Raji (cell line): ENCODE results near the gene MCUR1.

ENCODE experiments used
- POLR2A ChIP-seq: IDR thresholded peaks from 2 replicates; pipeline ENCODE4 v1.6.1; 2011; ENCODE audit warnings: low read depth, low read length, control low read depth; ENCODE audit not compliant: insufficient read depth

MCUR1 gene

DNA sequence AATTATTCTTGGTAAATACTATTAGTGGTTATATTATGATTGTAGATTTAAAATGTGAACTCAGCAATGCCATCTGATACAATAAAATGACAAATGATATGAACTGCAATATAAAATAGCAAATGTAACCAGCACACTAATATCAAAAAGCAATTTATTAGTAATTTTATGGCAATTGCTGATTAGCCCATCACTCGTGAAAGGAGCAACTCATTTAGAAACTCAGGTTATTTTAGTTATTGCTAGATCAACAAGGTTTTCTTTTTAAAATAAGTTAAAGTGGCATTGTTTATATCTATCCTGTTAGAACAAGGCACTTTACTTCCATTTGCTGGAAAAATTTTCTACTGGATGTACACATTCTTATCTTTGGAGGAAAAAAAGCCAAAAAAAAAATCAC is 18.4 kb upstream of the MCUR1 start:
- no peak for TF ChIP-seq POLR2A

DNA sequence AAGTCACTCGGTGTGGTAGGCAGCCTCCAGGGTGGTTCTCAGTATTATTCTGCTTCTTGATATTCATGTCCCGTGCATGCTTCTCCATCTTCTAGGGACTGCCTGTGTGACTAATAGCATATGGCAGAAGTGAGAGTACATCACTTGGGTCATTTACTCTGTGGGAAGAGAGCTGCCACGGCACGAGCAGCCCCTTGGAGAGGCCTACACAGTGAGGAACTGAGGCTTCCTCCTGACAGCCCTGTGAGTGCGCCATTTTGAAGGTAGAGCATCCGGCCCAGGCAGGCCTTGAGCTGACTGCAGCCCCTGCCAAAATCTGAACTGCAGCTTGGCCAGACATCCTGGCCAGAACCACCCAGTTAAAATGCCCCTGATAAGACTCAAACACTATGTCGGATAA is 17.3 kb upstream of the MCUR1 start:
- TF ChIP-seq POLR2A, result no peak

- TF ChIP-seq POLR2A, result no peak
Observed at GRCh38 chr6:13830803-13831202, 16.4 kb upstream of the MCUR1 start.

DNA sequence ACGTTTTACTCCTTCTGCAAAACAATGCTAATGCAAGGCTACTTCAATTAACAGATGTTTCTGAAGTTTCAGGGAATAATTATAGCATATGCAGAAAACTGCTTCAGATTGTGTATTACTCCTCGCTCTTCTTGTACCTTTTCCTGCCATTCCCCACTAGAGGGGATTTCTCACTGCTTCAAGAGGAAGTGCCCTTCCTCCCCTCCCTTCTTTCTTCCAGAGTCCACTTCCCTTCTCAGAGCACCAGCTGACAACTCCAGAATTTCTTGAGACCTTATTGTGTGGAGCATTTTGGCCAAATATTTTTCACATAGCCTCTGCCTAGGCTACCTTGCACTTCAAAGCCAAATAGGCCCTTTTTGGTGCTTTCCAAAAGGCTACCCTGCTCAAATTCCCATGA is 12.7 kb upstream of the MCUR1 start:
- no peak for TF ChIP-seq POLR2A

DNA sequence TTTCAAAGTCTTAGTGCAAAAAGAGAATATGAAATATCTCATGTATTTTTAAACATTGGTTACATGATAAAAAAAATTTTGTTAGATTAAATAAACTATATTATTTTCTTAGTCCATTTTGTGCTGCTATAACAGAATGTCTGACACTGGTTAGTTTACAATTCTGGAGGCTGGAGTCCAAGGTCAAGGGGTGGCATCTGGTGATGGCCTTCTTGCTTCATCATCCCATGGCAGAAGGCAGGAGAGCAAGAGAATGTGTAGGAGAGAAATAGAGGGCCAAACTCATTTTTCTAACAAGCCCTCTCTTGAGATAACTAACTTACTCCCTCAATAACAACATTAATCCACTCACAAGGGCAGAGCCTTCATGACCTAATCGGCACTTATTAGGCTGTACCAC is 11.5 kb upstream of the MCUR1 start:
- TF ChIP-seq POLR2A, result no peak

- TF ChIP-seq POLR2A, result no peak
Observed at GRCh38 chr6:13818341-13818740, 4.0 kb upstream of the MCUR1 start.

GRCh38 chr6:13814938-13815575 is 700 bp upstream of the MCUR1 start:
- no peak for TF ChIP-seq POLR2A

DNA sequence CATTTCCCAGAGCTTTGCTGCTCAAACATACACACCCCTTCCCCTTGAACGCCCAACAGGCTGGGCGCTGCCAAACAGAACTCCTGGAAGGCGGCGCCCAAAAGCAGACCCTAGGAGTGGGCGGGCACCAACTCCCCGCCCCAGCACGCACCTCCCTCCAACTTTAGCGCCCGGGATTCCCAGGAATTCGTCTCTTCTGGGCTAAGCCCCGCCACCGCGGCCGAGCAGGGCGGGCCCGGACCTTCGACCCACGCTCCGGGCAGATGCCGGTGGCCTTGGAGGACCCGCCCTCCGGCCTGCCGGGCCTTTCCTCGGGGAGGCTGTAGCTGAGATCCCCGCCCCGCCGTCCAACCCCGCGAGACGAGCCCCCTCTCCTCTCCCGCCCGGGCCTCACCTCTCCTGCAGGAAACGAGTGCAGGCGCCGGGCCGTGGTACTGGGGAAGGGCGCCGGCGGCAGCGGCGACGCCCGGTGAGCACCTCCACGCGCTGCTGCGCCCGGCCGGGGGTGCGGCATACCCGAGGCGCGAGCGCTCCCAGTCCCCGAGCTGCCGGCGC is 659 bp downstream of the MCUR1 start:
- TF ChIP-seq POLR2A, result no peak

DNA sequence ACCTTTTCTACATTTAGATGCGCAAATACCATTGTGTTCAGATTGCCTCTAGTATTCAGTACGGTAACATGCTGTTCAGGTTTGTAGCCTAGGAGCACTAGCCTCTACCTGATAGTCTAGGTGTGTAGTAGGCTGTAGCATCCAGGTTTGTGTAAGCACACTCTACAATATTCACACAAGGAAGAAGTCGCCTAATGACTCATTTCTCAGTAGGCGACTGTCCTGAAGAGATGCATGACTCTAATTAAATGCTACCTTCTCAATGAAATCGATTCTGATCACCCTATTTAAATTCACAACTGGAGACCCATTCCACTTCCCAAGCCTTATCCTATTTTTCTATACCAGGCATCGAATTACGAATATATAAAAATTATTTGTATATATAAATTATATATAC is 1.3 kb downstream of the MCUR1 start:
- TF ChIP-seq POLR2A, result no peak

DNA sequence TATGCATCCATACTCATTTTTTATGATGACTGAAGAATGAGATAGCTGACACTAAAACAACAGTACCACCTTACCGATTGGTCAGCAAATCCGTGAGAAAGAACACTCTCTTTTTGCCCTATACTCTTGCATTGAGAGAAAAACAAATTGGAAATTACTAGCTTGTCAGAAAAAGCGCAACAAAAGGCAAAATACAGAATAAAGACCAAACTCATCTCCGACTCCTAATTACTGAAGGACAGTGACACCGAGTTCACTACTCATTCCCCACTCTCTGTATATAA is 2.1 kb downstream of the MCUR1 start:
- no peak for TF ChIP-seq POLR2A

DNA sequence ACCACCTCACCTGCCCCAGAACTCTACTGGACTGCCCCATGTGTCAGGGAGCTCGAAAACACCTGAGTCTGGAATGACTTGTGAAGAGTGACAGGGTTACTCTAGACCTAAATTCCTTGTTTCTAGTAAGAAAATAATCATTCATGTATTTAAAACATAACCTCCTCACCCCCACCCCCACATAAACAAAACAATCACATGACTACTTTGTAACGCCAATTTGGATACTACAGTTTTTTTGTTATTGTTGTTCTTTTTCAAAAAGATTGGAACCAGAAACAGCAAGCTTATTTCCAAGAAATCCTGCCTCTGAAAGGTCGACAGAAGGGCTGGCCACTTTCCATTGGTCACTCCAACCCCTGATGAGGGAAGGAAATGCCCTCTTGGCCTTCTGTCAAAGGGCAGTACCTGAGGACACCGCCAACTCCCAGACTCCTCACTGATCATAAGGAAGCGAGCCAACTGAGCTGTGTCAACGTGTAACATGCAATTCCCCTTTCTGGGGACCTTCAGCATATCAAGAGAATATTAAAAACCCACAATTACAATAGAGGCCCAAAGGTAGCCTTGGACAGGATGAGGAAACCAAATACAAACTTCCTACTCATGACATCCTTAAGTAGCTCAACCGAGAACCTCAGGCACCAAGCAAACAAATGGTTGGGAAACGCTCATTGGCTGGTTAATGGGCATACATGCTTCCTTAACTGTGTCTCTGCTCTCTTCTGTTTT is 2.6 kb downstream of the MCUR1 start:
- no peak for TF ChIP-seq POLR2A

- no peak for TF ChIP-seq POLR2A
Observed at GRCh38 chr6:13810688-13811446, 3.5 kb downstream of the MCUR1 start.

- no peak for TF ChIP-seq POLR2A
Observed at GRCh38 chr6:13808801-13809200, 5.6 kb downstream of the MCUR1 start.

DNA sequence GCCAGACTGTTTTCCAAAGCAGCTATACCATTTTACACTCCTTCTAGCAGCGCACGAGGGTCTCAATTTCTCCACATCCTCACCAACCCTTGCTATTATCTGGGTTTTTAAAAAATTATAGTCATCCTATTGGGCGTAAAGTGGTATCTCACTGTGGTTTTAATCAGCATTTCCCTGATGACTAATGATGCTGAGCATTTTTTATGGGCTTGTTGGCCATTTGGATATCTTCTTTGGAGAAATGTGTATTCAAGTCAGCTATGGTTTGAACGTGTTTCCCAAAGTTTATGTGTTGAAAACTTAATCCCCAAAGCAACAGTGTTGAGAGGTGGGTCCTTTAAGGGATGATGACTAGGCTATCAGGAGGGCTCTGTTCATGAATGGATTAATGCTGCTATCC is 6.7 kb downstream of the MCUR1 start:
- no peak for TF ChIP-seq POLR2A

- no peak for TF ChIP-seq POLR2A
Observed at GRCh38 chr6:13803581-13803980, 10.8 kb downstream of the MCUR1 start.

- no peak for TF ChIP-seq POLR2A
Observed at GRCh38 chr6:13800615-13801014, 13.7 kb downstream of the MCUR1 start.
